ENCODE measurements around the gene JARID2. TPM values are rescaled to one million over a fixed set of nuclear protein-coding genes. Genes with fewer than 3 reads are reported as not detected.

Gene JARID2
- total and polyA plus RNA-seq, 8 donors, result 2.4 to 42.6 (median 11.5) TPM

- H3K27ac ChIP-seq, result no peak overlapping the region
- peaks cover 0 to 16% (median 12%) of the 10 kb centered on the region in 4 donors for H3K36me3 ChIP-seq
- TF ChIP-seq POLR2AphosphoS5 (IDR thresholded peaks at IDR 0.05), result no peak
- no peak for TF ChIP-seq EP300 (IDR thresholded peaks at IDR 0.05)
- TF ChIP-seq POLR2A (IDR thresholded peaks at IDR 0.05), result no peak
- TF ChIP-seq CTCF (IDR thresholded peaks at IDR 0.05), result no peak
- H3K9me3 ChIP-seq, result no peaks in the 10 kb centered on the region
- peaks cover 0 to 30% (median 10%) of the 10 kb centered on the region in 4 donors for H3K4me1 ChIP-seq
- intact Hi-C loops (cut with DNase I; ENCODE audit: low total_unique reads), result no loop called here
- DNase-seq, result no peak
- H3K4me3 ChIP-seq, result no peak overlapping the region
- H3K27me3 ChIP-seq, result no peaks in the 10 kb centered on the region
- 57 to 78% (median 63%) methylated on average over 2 of the region's 2 CpGs for WGBS, 5 donors
Measured at GRCh38 chr6:15456422-15456821, 210.6 kb downstream of the JARID2 start.

GRCh38 chr6:15457121-15457650, 211.3 kb downstream of the JARID2 start:
- H3K36me3 ChIP-seq, result peaks cover 0 to 13% (median 9%) of the 10 kb centered on the region in 4 donors
- H3K27me3 ChIP-seq, result no peaks in the 10 kb centered on the region
- no peak for DNase-seq
- no peak for TF ChIP-seq CTCF (IDR thresholded peaks at IDR 0.05)
- no peak for TF ChIP-seq POLR2AphosphoS5 (IDR thresholded peaks at IDR 0.05)
- no peak for TF ChIP-seq EP300 (IDR thresholded peaks at IDR 0.05)
- no peak for TF ChIP-seq POLR2A (IDR thresholded peaks at IDR 0.05)
- 80 to 86% (median 84%) methylated on average over 4 of the region's 4 CpGs for WGBS, 5 donors
- intact Hi-C loops (cut with DNase I; ENCODE audit: low total_unique reads), result no loop called here
- H3K27ac ChIP-seq, result no peak overlapping the region
- no peaks in the 10 kb centered on the region for H3K9me3 ChIP-seq
- H3K4me3 ChIP-seq, result no peak overlapping the region
- H3K4me1 ChIP-seq, result peaks cover 0 to 33% (median 13%) of the 10 kb centered on the region in 4 donors

- Histone ChIP-seq H3K27me3 (no peaks in the 10 kb centered on the region), H3K4me3 (no peak overlapping the region), H3K9me3 (no peaks in the 10 kb centered on the region), H3K4me1 (peaks cover 0 to 39% (median 18%) of the 10 kb centered on the region in 4 donors), H3K27ac (no peak overlapping the region), H3K36me3 (peaks cover 0 to 7% (median 2%) of the 10 kb centered on the region in 4 donors)
- DNase-seq, result no peak
- 75 to 82% (median 78%) methylated on average over 14 of the region's 14 CpGs for WGBS, 5 donors
- TF ChIP-seq POLR2A (IDR thresholded peaks at IDR 0.05) (no peak), POLR2AphosphoS5 (IDR thresholded peaks at IDR 0.05) (no peak), EP300 (IDR thresholded peaks at IDR 0.05) (no peak), CTCF (IDR thresholded peaks at IDR 0.05) (no peak)
- intact Hi-C loops (cut with DNase I; ENCODE audit: low total_unique reads), result no loop called here
Measured at GRCh38 chr6:15458021-15458459, 212.2 kb downstream of the JARID2 start.

- no peak for DNase-seq
- Histone ChIP-seq H3K4me3 (no peak overlapping the region), H3K4me1 (peaks cover 8 to 46% (median 25%) of the 10 kb centered on the region in 4 donors), H3K36me3 (no peaks in the 10 kb centered on the region), H3K9me3 (no peaks in the 10 kb centered on the region), H3K27me3 (no peaks in the 10 kb centered on the region), H3K27ac (no peak overlapping the region)
- WGBS, 5 donors, result 89 to 95% (median 91%) methylated on average over 4 of the region's 4 CpGs
- TF ChIP-seq POLR2A (IDR thresholded peaks at IDR 0.05) (no peak), EP300 (IDR thresholded peaks at IDR 0.05) (no peak), CTCF (IDR thresholded peaks at IDR 0.05) (no peak), POLR2AphosphoS5 (IDR thresholded peaks at IDR 0.05) (no peak)
- intact Hi-C loops (cut with DNase I; ENCODE audit: low total_unique reads), result no loop called here
Measured at GRCh38 chr6:15460110-15460727, 214.3 kb downstream of the JARID2 start.
